ENCODE measurements around the gene SLC25A46.
"Not testable (repeated sequence)": the region's sequence is repeated elsewhere in the genome, so short reads cannot be mapped to it uniquely, and the experiment has no call there.

The SLC25A46 gene

DNA sequence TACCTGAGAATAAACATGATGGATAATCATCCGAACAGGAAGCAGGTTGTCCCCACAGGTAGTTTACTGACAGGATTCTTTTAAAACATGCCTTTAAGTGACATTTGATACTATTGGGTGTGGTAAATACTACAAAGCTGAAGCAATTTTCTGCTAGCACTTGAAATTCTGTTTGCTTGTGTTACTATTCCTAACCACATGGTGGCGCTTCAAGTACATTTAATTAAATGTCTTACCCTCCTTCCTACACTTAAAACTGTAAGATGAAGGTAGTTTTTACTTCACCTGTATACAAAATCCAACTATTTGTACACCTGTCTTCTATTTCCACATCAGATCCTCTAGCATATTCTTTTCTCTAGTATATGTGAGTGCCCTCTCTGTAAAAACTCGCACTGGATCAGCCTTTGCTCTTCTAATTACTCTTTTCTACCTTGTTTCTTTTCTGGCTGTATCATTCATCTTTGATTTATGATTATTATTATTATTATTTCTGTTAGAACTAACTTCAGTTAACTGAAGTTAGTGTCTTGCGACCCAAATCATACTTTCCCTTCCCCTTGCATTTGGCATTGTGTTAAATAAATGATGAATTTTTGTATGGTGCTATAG, 18.4 kb downstream of the SLC25A46 start:
- peak; percentile 55 for DNase-seq

DNA sequence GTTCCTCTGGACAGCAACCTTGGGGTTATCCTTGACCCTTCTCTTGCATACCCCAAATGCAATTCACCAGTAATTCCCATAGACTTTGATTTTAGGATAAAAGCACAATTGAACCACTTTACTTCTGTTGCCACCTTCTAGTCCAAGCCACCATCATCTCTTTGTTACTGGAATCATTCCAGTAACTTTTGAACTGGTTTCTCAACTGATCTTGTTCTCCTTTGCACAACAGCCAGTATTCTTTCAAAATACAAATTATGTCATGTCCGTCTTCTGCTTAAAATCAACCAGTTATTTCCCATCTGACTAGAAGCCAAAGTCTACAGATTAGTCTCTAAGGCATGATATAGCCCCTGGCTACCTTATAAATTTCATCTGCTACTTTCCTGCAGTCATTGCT, 21.4 kb downstream of the SLC25A46 start:
- DNase-seq = no peak

DNA sequence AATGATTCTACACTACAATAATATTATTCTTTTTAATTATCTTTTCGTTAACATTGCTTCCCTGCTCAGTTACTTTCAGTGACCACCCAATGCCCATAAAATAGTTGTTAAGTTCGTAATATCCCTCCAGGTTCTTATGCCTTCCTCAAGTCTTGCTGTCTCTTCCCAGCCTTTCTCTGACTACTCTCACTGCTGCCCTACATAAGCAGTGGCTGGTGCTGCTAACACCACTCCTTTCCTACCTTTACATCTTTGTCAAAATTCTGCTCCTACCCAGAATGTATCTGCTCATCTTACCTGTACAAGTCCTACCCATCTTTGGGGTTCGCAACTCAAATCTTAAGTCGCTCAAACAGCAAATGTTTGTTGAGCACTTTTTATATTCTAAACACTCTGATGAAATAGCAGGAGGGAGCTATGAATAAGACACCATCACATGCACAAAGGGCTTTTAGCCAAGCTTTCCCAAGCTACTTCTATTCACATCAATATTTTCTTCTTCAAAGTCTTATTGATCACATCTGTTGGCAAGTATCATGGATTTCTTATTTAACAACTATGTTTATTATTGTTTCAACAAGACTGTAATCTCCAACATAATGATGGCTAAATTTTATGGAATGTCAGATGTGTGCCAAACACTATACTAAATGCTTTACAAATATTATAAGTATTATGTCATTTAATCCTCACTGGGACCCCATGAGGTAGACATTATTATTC, 29.5 kb downstream of the SLC25A46 start:
- peak; percentile 66 for DNase-seq

DNA sequence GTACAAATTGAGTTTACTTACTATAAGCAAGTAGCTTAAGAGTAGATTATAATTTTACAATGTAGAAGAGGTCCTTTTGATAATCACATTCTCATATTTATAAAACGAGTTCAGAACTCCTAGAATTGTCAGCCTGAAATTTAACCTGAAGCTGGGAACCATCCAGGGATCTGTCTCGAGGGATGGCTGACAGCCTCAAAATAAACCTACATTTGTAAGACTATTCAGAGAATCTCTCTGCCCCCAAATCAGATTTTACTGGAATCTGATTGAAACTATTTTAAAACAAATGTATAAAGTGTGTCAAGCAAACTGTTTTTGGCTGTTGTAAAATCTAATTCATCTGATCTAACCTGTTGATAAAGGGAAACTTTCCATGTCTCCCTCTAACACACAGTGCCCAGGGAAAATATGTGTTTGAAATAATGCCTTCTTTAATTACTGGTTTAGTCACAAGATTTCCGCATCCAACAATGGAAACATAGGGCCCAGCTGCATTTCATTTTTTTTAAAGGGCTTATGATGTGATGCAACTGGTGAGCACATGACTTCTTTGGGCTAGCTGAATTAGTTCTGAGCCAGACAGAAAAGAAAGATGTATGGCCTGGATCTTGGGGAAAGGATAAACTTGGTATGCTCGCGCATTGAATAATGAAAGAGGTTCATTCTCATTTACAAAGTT, 30.3 kb downstream of the SLC25A46 start:
- DNase-seq = peak; percentile 80

DNA sequence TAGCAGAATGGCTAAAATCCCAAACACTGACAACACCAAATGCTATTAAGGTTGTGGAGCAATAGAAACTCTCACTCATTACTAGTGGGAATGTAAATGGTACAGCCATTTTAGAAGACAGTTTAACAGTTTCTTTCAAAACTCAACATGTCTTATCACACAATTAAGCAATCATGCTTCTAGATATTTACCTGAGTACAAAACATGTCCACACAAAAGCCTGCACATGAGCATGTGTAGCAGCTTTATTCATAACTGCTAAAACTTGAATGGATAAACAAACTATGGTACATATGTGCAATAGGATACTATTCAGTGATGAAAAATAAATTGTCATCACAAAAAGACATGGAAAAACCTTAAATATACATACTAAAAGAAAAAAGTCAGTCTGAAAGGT, 31.5 kb downstream of the SLC25A46 start:
- no peak for DNase-seq

DNA sequence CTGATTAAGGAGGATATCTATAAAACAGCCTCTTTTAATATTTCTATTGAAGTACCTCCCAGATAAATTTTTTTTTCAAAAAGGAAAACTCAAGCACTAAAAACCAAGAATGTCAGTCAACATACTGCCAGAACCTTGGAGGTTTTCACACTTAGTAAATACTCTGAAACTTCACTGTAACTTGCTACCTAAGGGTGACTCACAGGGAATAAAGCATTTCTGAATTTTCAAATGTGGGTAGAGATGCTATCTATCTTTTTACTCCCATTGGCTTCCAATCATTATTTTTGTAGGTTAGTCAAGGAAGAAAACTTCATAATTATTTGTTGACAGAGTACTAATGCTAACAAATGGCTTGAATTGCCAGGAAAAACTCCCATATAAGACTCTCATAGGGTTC, 46.1 kb downstream of the SLC25A46 start:
- DNase-seq = peak; percentile 11

DNA sequence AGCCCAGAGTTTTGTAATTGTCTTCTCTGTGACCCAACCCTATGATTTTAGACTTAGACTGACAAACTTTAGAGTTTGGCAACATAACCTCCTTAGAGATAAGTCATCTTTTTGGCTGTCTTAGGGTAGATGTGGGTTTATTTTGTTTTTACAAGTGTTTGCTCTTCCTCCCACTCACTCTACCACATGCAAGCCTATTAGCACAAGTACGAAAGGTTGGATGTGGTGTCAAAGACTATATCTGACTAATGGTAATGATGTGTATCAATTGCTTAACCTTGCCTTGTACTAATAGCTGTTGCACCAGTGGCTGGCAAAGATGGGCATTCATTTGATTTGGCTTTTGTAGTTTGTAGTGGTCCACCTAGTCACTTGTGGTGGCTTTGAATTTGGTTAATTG, 46.5 kb downstream of the SLC25A46 start:
- peak; percentile 9 for DNase-seq

DNA sequence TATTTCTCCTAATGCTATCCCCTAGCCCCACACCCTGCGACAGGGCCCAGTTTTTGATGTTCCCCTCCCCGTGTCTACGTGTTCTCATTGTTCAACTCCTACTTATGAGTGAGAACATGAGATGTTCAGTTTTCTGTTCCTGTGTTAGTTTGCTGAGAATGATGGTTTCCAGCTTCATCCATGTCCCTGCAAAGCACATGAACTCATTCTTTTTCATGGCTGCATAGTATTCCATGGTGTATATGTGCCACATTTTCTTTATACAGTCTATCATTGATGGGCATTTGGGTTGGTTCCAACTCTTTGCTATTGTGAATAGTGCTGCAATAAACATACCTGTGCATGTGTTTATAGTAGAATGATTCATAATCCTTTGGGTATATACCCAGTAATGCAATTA, 49.2 kb downstream of the SLC25A46 start:
- not testable (repeated sequence) for DNase-seq

DNA sequence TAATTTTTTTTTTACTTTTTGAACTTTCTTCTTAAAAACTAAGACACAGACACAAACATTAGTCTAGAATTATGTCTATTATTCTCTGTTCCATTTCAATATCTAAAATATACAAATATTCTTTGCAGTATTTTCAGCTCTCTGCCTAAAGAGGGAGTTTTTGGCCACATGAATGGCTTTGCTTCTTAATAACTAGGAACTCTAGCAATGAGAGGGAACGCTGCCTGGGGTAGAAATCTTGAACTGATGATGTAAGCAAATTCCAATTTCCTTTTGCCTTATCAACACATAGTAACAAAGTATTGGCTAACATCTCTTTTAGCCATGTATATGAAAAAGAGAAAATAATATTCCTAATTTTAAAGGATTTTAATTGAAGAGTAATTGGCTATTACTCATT, 51.9 kb downstream of the SLC25A46 start:
- DNase-seq = peak; percentile 44

DNA sequence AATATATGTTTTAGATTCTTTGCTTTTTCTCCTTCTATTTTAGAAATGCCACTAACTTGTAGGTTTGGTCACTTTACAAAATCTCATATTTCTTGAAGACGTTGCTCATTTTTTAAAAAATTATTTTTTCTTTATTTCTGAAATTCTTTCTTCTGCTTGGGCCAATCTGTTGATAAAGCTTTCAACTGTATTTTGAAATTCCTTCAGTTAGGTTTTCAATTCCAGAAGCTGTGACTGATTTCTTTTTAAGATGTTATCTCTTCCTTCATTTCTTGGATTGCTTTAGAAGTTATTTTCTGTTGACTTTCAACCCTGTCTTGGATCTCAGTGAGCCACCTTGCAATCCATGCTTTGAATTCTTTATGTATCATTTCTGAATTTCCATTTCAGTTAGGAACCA, 64.2 kb downstream of the SLC25A46 start:
- DNase-seq = no peak

DNA sequence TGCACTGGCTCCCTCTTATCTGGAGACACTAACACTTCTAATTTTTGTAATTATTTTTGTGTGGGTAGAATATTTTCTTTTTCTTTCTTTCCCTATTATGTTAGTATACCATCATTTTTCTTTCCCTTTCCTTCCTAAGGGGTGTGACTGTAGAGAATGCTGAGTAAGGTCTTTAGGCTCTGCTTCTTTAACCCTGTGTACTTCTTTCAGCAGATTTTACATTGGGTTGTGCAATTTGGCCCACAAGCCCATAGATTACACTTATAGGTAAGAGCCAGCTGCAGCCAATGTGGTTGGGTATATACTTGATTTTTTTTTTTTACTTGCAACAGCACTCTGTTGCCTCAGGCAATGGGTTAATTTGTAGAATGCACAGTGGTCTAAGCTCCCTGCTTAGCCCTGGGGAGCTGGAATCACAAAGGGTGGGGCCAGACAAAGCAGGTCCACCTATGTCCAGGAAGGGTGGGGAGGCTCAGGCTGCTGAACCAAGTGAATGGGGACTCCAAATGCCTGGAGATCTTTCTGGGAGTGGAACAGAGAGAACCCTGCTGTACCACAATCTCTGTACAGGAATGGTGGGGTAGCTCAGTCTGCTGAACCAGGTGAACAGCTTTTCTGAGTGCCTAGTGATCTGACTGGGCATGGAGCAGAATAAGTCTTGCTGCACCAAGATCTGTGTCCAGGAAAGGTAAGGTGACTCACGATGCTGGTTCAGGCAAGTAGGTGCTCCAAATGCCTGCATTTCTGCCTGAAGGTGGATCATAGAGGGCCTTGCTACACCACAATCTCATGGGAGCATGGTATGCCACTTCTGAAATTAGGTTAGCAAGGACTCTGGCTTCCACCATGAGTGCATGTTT, 64.9 kb downstream of the SLC25A46 start:
- no peak for DNase-seq

DNA sequence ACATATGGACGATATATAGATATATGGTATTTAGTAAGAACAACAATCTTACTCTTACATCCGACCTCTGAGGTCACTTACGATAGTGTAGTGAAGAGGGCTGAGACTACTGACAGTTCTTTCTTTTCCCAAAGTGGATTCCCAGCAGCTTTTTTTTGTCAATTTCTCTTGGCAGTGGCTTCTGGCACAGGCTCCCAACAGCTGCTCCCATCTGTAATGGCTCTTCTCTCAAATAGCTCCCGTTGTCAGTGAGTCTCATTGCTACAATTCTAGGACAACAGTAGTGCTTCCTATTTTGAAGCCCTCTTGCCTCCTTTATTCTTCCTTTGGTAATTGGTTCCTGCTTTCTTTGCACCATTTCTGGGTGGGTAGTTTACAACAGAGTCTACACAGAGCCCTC, 68.4 kb downstream of the SLC25A46 start:
- DNase-seq = no peak

DNA sequence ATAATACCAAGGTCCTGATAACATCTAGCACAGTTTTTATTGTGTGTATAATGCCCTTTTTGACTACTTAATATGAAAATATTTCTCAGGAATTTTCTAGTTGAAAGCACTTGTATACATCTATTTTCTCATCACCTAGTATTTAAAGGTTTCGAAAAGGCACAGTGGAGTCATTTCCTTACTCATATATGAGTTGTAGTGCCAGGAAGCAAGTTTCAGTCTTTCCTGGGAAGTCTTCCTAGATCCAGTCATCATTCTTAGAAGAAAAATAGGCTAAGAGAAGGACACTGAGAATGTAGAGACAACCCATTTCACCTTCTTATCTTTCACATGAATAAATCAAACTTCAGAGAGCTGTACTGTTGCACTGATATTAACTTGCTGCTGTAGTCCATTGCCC, 70.2 kb downstream of the SLC25A46 start:
- no peak for DNase-seq
